Measurements from ENCODE around the gene OBP2A. TPM values are rescaled to one million over a fixed set of nuclear protein-coding genes. Genes with fewer than 3 reads are reported as not detected.

OBP2A gene
- total and polyA plus RNA-seq, 2 of the 8 experiments (the other 6 are each of a cell fraction or from before 2014, with no cell fraction given), result not detected

DNA sequence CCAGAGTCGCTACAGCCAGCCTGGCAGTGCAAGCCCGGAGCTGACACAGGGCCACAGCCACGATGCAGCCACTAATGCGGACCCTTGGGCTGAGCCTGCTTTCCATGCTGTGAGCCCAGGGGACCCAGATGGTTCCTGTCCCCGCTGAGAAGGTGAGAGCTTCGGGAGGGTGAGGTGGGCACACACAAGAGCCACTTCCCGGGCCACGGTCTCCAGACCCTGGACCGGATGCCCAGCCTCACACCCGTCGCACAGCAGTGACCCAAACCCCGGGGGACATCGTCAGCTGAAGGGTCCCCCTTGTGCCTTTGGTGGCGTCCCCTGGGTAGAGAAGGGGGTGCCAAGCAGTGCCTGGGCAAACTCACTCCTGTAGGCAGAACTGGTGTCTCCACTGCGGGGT is 29.0 kb downstream of the OBP2A start (continued):
- TF ChIP-seq, protein P1, sequence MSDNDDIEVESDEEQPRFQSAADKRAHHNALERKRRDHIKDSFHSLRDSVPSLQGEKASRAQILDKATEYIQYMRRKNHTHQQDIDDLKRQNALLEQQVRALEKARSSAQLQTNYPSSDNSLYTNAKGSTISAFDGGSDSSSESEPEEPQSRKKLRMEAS (IDR thresholded peaks at IDR 0.05), result no peak
- TF ChIP-seq KDM1A (IDR thresholded peaks at IDR 0.05; ENCODE audit: borderline replicate concordance, low read length), result no peak

Measured in H1 (cell line).